ENCODE data around the gene DIAPH1.

Gene DIAPH1

DNA sequence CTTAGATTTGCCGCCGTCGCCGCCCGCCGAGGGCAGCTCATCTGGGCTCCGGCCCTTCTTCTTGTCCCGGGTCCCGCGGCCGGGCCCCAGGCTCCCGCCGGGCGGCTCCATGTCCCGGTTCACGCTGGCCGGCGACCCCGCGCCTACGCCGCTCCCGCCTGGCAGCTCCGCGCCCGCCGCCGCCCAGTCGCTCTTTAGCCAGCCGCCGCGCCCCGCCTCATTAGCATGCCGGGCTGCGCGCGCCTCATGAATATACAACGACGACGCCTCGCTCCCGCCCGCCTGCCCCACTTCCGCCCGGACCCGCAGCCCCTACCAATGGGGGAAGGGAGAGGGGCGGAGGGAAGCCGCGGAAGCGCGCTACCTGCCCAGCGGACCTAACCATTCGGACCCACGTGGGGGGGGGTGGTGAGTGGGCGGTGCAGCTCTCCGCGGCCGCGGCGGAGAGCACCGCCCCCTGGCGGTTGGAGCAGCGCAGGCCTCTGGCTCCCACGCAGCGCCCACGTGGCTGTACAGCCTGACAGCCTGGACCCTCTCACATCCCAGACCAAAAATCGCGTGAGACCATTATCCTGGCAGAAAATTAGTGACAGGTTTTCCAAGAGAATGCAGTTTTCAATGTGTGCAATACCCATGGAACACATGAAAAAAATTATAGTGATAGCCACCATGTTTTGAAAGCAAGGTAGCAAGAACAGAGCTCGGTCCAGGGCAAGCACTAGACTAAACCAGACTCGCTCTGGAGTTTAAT lies at the start of gene DIAPH1:
DIAPH1 (minus strand) TSS at position 197 of the 751 bp plus-strand sequence; CDS start at position 111, 86 bp downstream.
- peak within 1 kb of the TSS; percentile 76 for H3K9ac ChIP-seq (ENCODE audit: low read depth, low read length, poor library complexity, severe bottlenecking)
- peak within 1 kb of the TSS; percentile 90 for H3K4me2 ChIP-seq (ENCODE audit: low read depth, low read length, poor library complexity, severe bottlenecking)
- TF ChIP-seq EZH2phosphoT487 (IDR thresholded peaks at IDR 0.05; ENCODE audit: borderline replicate concordance), result no peak
- TF ChIP-seq, protein P1, sequence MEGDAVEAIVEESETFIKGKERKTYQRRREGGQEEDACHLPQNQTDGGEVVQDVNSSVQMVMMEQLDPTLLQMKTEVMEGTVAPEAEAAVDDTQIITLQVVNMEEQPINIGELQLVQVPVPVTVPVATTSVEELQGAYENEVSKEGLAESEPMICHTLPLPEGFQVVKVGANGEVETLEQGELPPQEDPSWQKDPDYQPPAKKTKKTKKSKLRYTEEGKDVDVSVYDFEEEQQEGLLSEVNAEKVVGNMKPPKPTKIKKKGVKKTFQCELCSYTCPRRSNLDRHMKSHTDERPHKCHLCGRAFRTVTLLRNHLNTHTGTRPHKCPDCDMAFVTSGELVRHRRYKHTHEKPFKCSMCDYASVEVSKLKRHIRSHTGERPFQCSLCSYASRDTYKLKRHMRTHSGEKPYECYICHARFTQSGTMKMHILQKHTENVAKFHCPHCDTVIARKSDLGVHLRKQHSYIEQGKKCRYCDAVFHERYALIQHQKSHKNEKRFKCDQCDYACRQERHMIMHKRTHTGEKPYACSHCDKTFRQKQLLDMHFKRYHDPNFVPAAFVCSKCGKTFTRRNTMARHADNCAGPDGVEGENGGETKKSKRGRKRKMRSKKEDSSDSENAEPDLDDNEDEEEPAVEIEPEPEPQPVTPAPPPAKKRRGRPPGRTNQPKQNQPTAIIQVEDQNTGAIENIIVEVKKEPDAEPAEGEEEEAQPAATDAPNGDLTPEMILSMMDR (conservative IDR thresholded peaks at IDR 0.05; ENCODE audit: low read length), result peak; percentile 94
- H3K27me3 ChIP-seq (ENCODE audit: insufficient read depth, low read length, poor library complexity, severe bottlenecking), result no peaks in the 10 kb centered on the region
- H3F3A ChIP-seq (ENCODE audit: low read depth), result no peaks in the 10 kb centered on the region
- peak within 1 kb of the TSS; percentile 15; the same call in 1 of the 2 replicates for H2AFZ ChIP-seq (ENCODE audit: low read length)
- H3K4me1 ChIP-seq (ENCODE audit: insufficient read depth, low read length, poor library complexity, severe bottlenecking), result peaks cover 38% of the 10 kb centered on the region
- peaks cover 48% of the 10 kb centered on the region for H3K79me2 ChIP-seq (ENCODE audit: insufficient read depth, low read length)
- H3K9me2 ChIP-seq (replicated peaks; ENCODE audit: low read depth, low read length), result no peaks in the 10 kb centered on the region
- peaks cover 27% of the 10 kb centered on the region; the same call in 1 of the 2 replicates for H3K36me3 ChIP-seq (ENCODE audit: insufficient read depth, low read length)
- no peaks in the 10 kb centered on the region for H3K9me3 ChIP-seq (ENCODE audit: insufficient read depth, low read depth, low read length)
- H4K20me1 ChIP-seq (ENCODE audit: insufficient read depth, low read length, poor library complexity, severe bottlenecking), result peaks cover 39% of the 10 kb centered on the region
- H3K4me3 ChIP-seq (ENCODE audit: low read length, poor library complexity, severe bottlenecking), result peak within 1 kb of the TSS; percentile 79

DNA sequence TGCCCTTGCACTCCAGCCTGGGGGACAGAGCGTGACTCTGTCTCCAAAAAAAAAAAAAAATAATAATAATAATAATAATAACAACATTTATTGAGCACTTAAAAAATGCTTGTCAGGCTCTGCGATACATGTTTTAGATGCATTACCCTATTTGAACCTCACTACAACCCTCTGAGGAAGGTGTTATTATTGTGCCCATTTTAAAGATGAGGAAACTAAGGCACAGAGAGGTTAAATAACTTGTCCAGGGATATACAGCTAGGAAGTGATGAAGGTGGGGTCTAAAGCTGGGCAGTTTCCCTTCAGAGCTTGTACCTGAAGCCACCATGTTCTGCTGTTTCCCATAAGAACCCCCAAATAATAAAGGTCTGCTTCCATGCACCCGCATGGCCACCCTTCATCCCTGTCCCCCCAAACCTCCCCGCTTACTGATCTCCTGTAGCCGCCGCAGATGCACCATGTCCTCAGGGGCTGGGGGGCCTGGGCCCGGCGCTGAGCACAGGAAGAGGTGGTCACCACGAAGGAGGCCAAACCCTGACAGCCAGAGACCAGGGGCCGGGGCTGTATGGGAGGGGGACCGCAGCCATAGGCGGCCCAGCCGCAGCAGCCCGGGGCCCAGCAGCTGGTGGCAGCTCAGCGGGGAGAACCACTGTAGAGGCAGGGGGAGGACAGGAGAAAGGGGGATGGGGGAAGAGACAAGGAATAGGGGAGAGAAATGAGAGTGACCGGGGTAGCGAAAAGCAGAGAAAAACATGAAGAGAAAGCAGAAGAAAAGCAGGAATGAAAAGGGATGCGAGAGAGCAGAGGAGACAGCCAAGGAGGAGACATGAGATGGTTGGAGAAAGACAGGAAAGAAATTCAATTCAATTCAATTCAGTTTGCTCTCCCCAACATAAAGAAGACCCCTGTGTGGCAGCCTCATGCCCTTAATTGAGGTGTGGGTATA lies 47.5 kb upstream of the DIAPH1 start:
- Histone ChIP-seq H3K36me3 (ENCODE audit: insufficient read depth, low read length) (no peaks in the 10 kb centered on the region), H3K9me3 (ENCODE audit: insufficient read depth, low read depth, low read length) (no peaks in the 10 kb centered on the region), H3K79me2 (ENCODE audit: insufficient read depth, low read length) (no peaks in the 10 kb centered on the region), H3K9ac (ENCODE audit: low read depth, low read length, poor library complexity, severe bottlenecking) (no peak overlapping the region), H3K27me3 (ENCODE audit: insufficient read depth, low read length, poor library complexity, severe bottlenecking) (no peaks in the 10 kb centered on the region), H2AFZ (ENCODE audit: low read length) (no peak overlapping the region), H3K4me2 (ENCODE audit: low read depth, low read length, poor library complexity, severe bottlenecking) (no peak overlapping the region), H3K9me2 (replicated peaks; ENCODE audit: low read depth, low read length) (no peaks in the 10 kb centered on the region), H3F3A (ENCODE audit: low read depth) (no peaks in the 10 kb centered on the region), H3K4me3 (ENCODE audit: low read length, poor library complexity, severe bottlenecking) (no peak overlapping the region), H4K20me1 (ENCODE audit: insufficient read depth, low read length, poor library complexity, severe bottlenecking) (no peaks in the 10 kb centered on the region), H3K4me1 (ENCODE audit: insufficient read depth, low read length, poor library complexity, severe bottlenecking) (no peaks in the 10 kb centered on the region)
- TF ChIP-seq, protein P1 (conservative IDR thresholded peaks at IDR 0.05; ENCODE audit: low read length), result no peak
- no peak for TF ChIP-seq EZH2phosphoT487 (IDR thresholded peaks at IDR 0.05; ENCODE audit: borderline replicate concordance)

DNA sequence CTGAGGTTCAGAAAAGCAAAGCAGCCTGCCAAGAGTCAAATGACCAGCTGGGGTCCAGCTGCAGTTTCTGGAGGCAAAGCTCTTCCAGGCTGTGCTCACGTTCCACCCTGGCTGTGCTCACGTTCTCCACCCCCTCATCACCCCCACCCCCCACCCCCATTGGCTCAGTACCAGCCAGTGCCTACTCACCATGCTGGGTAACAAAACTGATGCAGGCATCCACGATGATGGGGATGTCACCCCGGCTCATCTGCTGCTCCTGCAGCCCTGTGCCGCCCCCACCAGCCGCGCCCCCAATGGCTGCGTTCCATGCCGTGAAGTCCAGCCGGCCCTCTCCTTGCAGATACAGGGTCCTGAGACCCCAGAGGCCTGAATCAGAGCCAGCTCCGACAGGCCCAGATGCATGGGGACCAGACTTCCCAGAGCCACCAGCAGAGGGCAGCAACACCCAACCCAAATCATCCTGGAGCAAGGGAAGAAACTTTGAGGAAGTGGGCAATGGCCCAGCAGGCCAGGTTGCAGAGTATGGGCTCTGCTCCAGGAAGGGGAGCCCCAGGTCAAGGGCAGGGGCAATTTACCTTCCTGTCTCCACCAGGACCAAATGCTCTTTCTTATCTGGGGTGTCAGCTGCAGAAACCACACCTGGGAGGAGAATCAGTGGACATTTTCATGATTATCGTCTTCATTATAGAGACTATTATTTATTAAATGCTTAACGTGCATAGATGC lies 46.1 kb upstream of the DIAPH1 start:
- Histone ChIP-seq H2AFZ (ENCODE audit: low read length) (peak overlapping the region; percentile 72), H3K4me3 (ENCODE audit: low read length, poor library complexity, severe bottlenecking) (no peak overlapping the region), H3K27me3 (ENCODE audit: insufficient read depth, low read length, poor library complexity, severe bottlenecking) (no peaks in the 10 kb centered on the region), H3K9me2 (replicated peaks; ENCODE audit: low read depth, low read length) (no peaks in the 10 kb centered on the region), H3K9ac (ENCODE audit: low read depth, low read length, poor library complexity, severe bottlenecking) (no peak overlapping the region), H3F3A (ENCODE audit: low read depth) (no peaks in the 10 kb centered on the region), H3K36me3 (ENCODE audit: insufficient read depth, low read length) (no peaks in the 10 kb centered on the region), H4K20me1 (ENCODE audit: insufficient read depth, low read length, poor library complexity, severe bottlenecking) (no peaks in the 10 kb centered on the region), H3K9me3 (ENCODE audit: insufficient read depth, low read depth, low read length) (no peaks in the 10 kb centered on the region), H3K4me1 (ENCODE audit: insufficient read depth, low read length, poor library complexity, severe bottlenecking) (no peaks in the 10 kb centered on the region), H3K79me2 (ENCODE audit: insufficient read depth, low read length) (no peaks in the 10 kb centered on the region), H3K4me2 (ENCODE audit: low read depth, low read length, poor library complexity, severe bottlenecking) (peak overlapping the region; percentile 16)
- TF ChIP-seq, protein P1 (conservative IDR thresholded peaks at IDR 0.05; ENCODE audit: low read length), result peak; percentile 87
- TF ChIP-seq EZH2phosphoT487 (IDR thresholded peaks at IDR 0.05; ENCODE audit: borderline replicate concordance), result no peak
